ENCODE results near the gene ATP9B. TPM values are rescaled to one million over a fixed set of nuclear protein-coding genes. Genes with fewer than 3 reads are reported as not detected.
"Not testable (repeated sequence)": the region's sequence is repeated elsewhere in the genome, so short reads cannot be mapped to it uniquely, and the experiment has no call there.

The ATP9B gene
- total RNA-seq, 4 donors from 2014 or later, result 26.0 to 37.4 (median 30.5) TPM

DNA sequence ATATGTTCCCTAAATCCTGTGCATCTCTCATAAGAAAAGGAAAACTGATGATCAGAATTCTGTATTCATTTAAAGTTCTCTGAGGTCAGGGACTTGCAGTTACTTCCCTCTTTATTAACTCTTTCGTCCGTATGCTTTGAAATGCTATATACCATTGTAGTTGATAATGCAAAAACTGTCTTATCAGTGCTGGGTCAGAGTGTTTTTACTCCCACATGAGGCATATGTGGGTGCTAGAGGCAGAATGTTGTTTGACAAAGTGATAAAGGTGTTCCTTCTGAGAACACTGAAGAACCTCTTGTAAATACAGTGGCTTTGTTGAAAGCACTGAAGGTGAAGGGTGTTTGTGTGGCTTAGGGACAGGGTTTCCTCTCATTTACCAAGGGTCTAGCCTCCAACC is 190.0 kb downstream of the ATP9B start:
- H3K36me3 ChIP-seq, result peaks cover 4 to 25% (median 10%) of the 10 kb centered on the region in 4 donors
- no peaks in the 10 kb centered on the region for H3K4me1 ChIP-seq
- no peak overlapping the region for H3K27ac ChIP-seq (replicated peaks in 1 of 4)
- no peak for TF ChIP-seq POLR2AphosphoS5 (IDR thresholded peaks at IDR 0.05)
- TF ChIP-seq POLR2A (IDR thresholded peaks at IDR 0.05; ENCODE audit: low read depth), result no peak
- TF ChIP-seq EP300 (IDR thresholded peaks at IDR 0.05), result no peak
- TF ChIP-seq, protein P1, sequence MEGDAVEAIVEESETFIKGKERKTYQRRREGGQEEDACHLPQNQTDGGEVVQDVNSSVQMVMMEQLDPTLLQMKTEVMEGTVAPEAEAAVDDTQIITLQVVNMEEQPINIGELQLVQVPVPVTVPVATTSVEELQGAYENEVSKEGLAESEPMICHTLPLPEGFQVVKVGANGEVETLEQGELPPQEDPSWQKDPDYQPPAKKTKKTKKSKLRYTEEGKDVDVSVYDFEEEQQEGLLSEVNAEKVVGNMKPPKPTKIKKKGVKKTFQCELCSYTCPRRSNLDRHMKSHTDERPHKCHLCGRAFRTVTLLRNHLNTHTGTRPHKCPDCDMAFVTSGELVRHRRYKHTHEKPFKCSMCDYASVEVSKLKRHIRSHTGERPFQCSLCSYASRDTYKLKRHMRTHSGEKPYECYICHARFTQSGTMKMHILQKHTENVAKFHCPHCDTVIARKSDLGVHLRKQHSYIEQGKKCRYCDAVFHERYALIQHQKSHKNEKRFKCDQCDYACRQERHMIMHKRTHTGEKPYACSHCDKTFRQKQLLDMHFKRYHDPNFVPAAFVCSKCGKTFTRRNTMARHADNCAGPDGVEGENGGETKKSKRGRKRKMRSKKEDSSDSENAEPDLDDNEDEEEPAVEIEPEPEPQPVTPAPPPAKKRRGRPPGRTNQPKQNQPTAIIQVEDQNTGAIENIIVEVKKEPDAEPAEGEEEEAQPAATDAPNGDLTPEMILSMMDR (IDR thresholded peaks at IDR 0.05), result no peak
- H3K4me3 ChIP-seq, result no peak overlapping the region
- no peaks in the 10 kb centered on the region for H3K9me3 ChIP-seq
- DNase-seq (ENCODE audit: extremely low spot score), result no peak
- WGBS, result 88% methylated on average over 2 of the region's 2 CpGs
- intact Hi-C loops (cut with DNase I), result no loop called here
- no peaks in the 10 kb centered on the region for H3K27me3 ChIP-seq

DNA sequence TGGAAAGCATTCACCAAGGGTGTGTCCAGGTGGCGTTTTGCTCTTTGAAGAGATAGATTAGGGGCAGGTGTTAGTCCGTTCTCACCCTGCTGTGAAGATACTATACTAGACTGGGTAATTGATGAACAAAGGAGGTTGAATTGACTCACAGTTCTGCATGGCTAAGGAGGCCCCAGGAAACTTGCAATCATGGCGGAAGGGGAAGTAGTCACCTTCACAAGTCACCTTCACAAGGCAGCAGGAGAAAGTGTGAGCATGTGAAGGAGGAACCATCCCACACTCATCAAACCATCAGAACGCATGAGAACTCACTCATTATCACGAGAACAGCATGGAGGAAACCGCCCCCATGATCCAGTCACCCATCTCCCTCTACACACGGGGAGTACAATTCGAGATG is 190.8 kb downstream of the ATP9B start:
- Histone ChIP-seq H3K27me3 (no peaks in the 10 kb centered on the region), H3K9me3 (peaks cover 0 to 2% (median 1%) of the 10 kb centered on the region in 4 donors), H3K4me1 (no peaks in the 10 kb centered on the region), H3K27ac (replicated peaks in 1 of 4) (no peak overlapping the region), H3K4me3 (no peak overlapping the region), H3K36me3 (peaks cover 0 to 17% (median 5%) of the 10 kb centered on the region in 4 donors)
- whole genome bisulfite sequencing, result 92% methylated on average over 8 of the region's 8 CpGs
- TF ChIP-seq, protein P1 (IDR thresholded peaks at IDR 0.05), result no peak
- TF ChIP-seq POLR2AphosphoS5 (IDR thresholded peaks at IDR 0.05), result no peak
- no peak for TF ChIP-seq EP300 (IDR thresholded peaks at IDR 0.05)
- TF ChIP-seq POLR2A (IDR thresholded peaks at IDR 0.05; ENCODE audit: low read depth), result no peak
- intact Hi-C loops (cut with DNase I), result no loop called here
- no peak for DNase-seq (ENCODE audit: extremely low spot score)

DNA sequence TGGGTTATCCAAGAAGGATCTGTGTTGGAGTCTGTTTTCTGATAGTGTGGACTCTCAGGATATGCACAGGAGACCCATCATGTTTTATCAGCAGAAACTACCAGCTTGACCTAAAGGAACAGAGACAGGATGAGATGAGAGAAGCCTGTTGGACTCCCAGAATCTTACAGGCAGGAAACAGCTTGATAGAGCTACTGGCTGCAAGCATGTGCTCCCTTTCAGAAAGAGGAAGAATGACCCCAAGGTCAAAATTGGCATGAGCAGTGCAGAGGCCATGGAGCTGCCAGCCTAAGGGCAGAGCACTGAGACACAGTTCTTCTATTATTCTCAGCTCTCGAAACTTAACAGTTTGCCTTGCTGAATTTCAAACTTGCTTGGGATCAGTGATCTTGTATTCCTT is 191.3 kb downstream of the ATP9B start:
- Histone ChIP-seq H3K4me3 (no peak overlapping the region), H3K9me3 (peaks cover 0 to 5% (median 2%) of the 10 kb centered on the region in 4 donors), H3K4me1 (no peaks in the 10 kb centered on the region), H3K27ac (replicated peaks in 1 of 4) (no peak overlapping the region), H3K36me3 (peaks cover 0 to 12% (median under 1%) of the 10 kb centered on the region in 4 donors), H3K27me3 (no peaks in the 10 kb centered on the region)
- intact Hi-C loops (cut with DNase I), result no loop called here
- TF ChIP-seq POLR2A (IDR thresholded peaks at IDR 0.05; ENCODE audit: low read depth) (no peak), POLR2AphosphoS5 (IDR thresholded peaks at IDR 0.05) (no peak), EP300 (IDR thresholded peaks at IDR 0.05) (no peak)
- TF ChIP-seq, protein P1 (IDR thresholded peaks at IDR 0.05), result no peak
- DNase-seq (ENCODE audit: extremely low spot score), result no peak
- WGBS, result 94% methylated on average over 1 of the region's 1 CpG

DNA sequence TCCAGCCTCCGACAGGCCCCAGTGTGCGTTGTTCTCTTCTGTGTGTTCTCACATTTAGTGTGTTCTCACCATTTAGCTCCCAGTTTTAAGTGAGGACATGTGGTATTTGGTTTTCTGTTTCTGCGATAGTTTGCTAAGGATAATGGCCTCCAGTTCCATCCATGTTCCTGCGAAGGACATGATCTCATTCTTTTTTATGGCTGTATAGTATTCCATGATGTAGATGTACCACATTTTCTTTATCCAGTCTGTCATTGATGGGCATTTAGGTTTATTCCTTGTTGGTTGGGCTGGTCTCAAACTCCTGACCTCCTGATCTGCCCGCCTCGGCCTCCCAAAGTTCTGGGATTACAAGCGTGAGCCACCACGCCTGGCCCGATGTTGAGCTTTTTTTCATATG is 195.9 kb downstream of the ATP9B start:
- H3K27me3 ChIP-seq; H3K9me3 ChIP-seq; H3K27ac ChIP-seq (replicated peaks in 1 of 4); H3K4me3 ChIP-seq; H3K36me3 ChIP-seq; intact Hi-C loops (cut with DNase I); H3K4me1 ChIP-seq; DNase-seq (ENCODE audit: extremely low spot score): not testable (repeated sequence)
- 98% methylated on average over 9 of the region's 9 CpGs for WGBS

DNA sequence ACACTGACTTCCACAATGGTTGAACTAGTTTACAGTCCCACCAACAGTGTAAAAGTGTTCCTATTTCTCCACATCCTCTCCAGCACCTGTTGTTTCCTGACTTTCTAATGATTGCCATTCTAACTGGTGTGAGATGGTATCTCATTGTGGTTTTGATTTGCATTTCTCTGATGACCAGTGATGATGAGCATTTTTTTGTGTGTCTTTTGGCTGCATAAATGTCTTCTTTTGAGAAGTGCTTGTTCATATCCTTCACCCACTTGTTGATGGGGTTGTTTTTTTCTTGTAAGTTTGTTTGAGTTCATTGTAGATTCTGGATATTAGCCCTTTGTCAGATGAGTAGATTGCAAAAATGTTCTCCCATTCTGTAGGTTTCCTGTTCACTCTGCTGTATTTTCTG is 202.6 kb downstream of the ATP9B start:
- H3K9me3 ChIP-seq; H3K4me1 ChIP-seq; DNase-seq (ENCODE audit: extremely low spot score); H3K27ac ChIP-seq (replicated peaks in 1 of 4); H3K27me3 ChIP-seq; H3K4me3 ChIP-seq; intact Hi-C loops (cut with DNase I): not testable (repeated sequence)
- H3K36me3 ChIP-seq, result peaks cover 4 to 19% (median 12%) of the 10 kb centered on the region in 4 donors

DNA sequence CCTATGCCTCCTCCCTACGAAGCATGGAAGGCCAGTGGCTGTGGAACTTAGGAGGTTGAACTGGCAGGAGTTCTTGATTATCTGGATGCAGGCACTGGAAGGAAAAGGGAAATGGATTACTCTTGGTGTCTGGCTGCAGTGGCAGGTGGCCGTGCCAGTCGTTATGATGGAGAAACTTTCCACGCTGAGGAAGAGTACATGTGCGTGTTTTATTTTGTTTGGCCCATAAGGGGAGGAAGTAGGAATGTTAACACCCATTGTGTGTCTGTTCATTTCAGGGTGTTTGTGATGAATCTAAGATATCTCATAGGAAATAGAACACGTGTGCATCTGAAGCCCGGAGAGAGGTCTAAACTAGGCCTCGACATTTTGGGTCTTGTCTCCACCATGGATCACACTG is 203.7 kb downstream of the ATP9B start:
- TF ChIP-seq, protein P1 (IDR thresholded peaks at IDR 0.05), result no peak
- TF ChIP-seq EP300 (IDR thresholded peaks at IDR 0.05) (no peak), POLR2A (IDR thresholded peaks at IDR 0.05; ENCODE audit: low read depth) (no peak), POLR2AphosphoS5 (IDR thresholded peaks at IDR 0.05) (no peak)
- Histone ChIP-seq H3K36me3 (peaks cover 5 to 22% (median 13%) of the 10 kb centered on the region in 4 donors), H3K9me3 (no peaks in the 10 kb centered on the region), H3K27me3 (no peaks in the 10 kb centered on the region), H3K27ac (replicated peaks in 1 of 4) (no peak overlapping the region), H3K4me3 (no peak overlapping the region), H3K4me1 (no peaks in the 10 kb centered on the region)
- 90% methylated on average over 8 of the region's 8 CpGs for WGBS
- no peak for DNase-seq (ENCODE audit: extremely low spot score)
- intact Hi-C loops (cut with DNase I), result no loop called here
